Mesenchymal stem cell (in vitro differentiated cells and primary cell): ENCODE data around the gene PITPNC1.

Experiments
- DNase-seq: peaks from one replicate; pipeline ENCODE4 v3.0.0-alpha.2; 2013
- H2AFZ ChIP-seq: one replicate; pipeline ENCODE4 v1.6.1; 2013; ENCODE audit warnings: low read depth, mild to moderate bottlenecking, control low read depth, inconsistent platforms, low read length, moderate library complexity
- H2AK5ac ChIP-seq: 2 replicates; pipeline ENCODE4 v1.6.1; 2013; ENCODE audit warnings: low read length, moderate library complexity, mild to moderate bottlenecking, inconsistent platforms; ENCODE audit not compliant: severe bottlenecking
- H2BK120ac ChIP-seq: one replicate; pipeline ENCODE4 v1.6.1; 2013; ENCODE audit warnings: low read depth, mild to moderate bottlenecking, inconsistent platforms, low read length, moderate library complexity
- H2BK12ac ChIP-seq, 2 experiments: one replicate each; pipeline ENCODE4 v1.6.1; 2013; ENCODE audit warnings: inconsistent platforms in 2 of 2, low read length in 2 of 2, mild to moderate bottlenecking in 2 of 2, moderate library complexity in 2 of 2, control low read depth in 1 of 2
- H2BK15ac ChIP-seq: one replicate; pipeline ENCODE4 v1.6.1; 2013; ENCODE audit warnings: mild to moderate bottlenecking, low read depth, inconsistent platforms; ENCODE audit not compliant: poor library complexity, severe bottlenecking
- H2BK5ac ChIP-seq: 2 replicates; pipeline ENCODE4 v1.6.1; 2013; ENCODE audit warnings: low read depth, mild to moderate bottlenecking, low read length, control low read depth, inconsistent platforms; ENCODE audit not compliant: poor library complexity, severe bottlenecking
- H3K14ac ChIP-seq, 2 experiments: one replicate each; pipeline ENCODE4 v1.6.1; 2013; ENCODE audit warnings: inconsistent platforms in 2 of 2, low read length in 2 of 2, control low read depth in 1 of 2, mild to moderate bottlenecking in 1 of 2, moderate library complexity in 1 of 2
- H3K18ac ChIP-seq, 2 experiments: one replicate each; pipeline ENCODE4 v1.6.1; 2013; ENCODE audit warnings: inconsistent platforms in 2 of 2, low read length in 2 of 2, control low read depth in 1 of 2, low read depth in 1 of 2, mild to moderate bottlenecking in 1 of 2
- H3K23ac ChIP-seq, 2 experiments: one replicate each; pipeline ENCODE4 v1.6.1; 2013; ENCODE audit warnings: inconsistent platforms in 2 of 2, low read length in 2 of 2, mild to moderate bottlenecking in 2 of 2, moderate library complexity in 2 of 2, control low read depth in 1 of 2
- H3K27ac ChIP-seq: 2 replicates; pipeline ENCODE4 v1.5.1; 2013; ENCODE audit warnings: mild to moderate bottlenecking, moderate library complexity, low read length, control low read depth, inconsistent platforms; ENCODE audit not compliant: poor library complexity, severe bottlenecking
- H3K27me3 ChIP-seq, 2 experiments: 2 replicates each; pipeline versions ENCODE4 v1.6.1 to v1.7.0; 2013; ENCODE audit warnings: low read length in 2 of 2, mild to moderate bottlenecking in 2 of 2, moderate library complexity in 2 of 2, control low read depth in 1 of 2, inconsistent platforms in 1 of 2; ENCODE audit not compliant: control insufficient read depth in 1 of 2, insufficient read depth in 1 of 2
- H3K36me3 ChIP-seq, 2 experiments: 2 replicates each; pipeline versions ENCODE4 v1.6.1 to v1.7.0; 2013; ENCODE audit warnings: low read length in 2 of 2, control low read depth in 1 of 2, inconsistent platforms in 1 of 2, low read depth in 1 of 2, mild to moderate bottlenecking in 1 of 2; ENCODE audit not compliant: insufficient read depth in 2 of 2, control insufficient read depth in 1 of 2
- H3K4ac ChIP-seq, 2 experiments: one replicate each; pipeline ENCODE4 v1.6.1; 2013; ENCODE audit warnings: inconsistent platforms in 2 of 2, low read length in 2 of 2, mild to moderate bottlenecking in 2 of 2, moderate library complexity in 2 of 2, control low read depth in 1 of 2, low read depth in 1 of 2
- H3K4me1 ChIP-seq: 2 replicates; pipeline ENCODE4 v1.6.1; 2013; ENCODE audit warnings: low read depth, low read length, control low read depth; ENCODE audit not compliant: control insufficient read depth, insufficient read depth
- H3K4me2 ChIP-seq: 2 replicates; pipeline ENCODE4 v1.6.1; 2013; ENCODE audit warnings: low read length, mild to moderate bottlenecking, inconsistent platforms; ENCODE audit not compliant: poor library complexity, severe bottlenecking
- H3K4me3 ChIP-seq, 2 experiments: 2 replicates each; pipeline versions ENCODE4 v1.5.1 to v1.7.0; 2013; ENCODE audit warnings: low read length in 2 of 2, mild to moderate bottlenecking in 2 of 2, control low read depth in 1 of 2, low read depth in 1 of 2; ENCODE audit not compliant: insufficient read depth in 1 of 2
- H3K79me1 ChIP-seq: replicated peaks from 2 replicates; pipeline ENCODE4 v1.6.1; 2013; ENCODE audit warnings: mild to moderate bottlenecking, control low read depth, low read length, inconsistent platforms; ENCODE audit not compliant: poor library complexity, severe bottlenecking
- H3K9ac ChIP-seq: 2 replicates; pipeline ENCODE4 v1.7.0; 2013; ENCODE audit warnings: mild to moderate bottlenecking, low read length, moderate library complexity
- H3K9me3 ChIP-seq: 2 replicates; pipeline ENCODE4 v1.7.0; 2013; ENCODE audit warnings: mild to moderate bottlenecking, low read length; ENCODE audit not compliant: control insufficient read depth
- H4K8ac ChIP-seq: one replicate; pipeline ENCODE4 v1.6.1; 2013; ENCODE audit warnings: inconsistent platforms, mild to moderate bottlenecking, low read length, moderate library complexity
- H4K91ac ChIP-seq: one replicate; pipeline ENCODE4 v1.6.1; 2013; ENCODE audit warnings: mild to moderate bottlenecking, low read length, inconsistent platforms
- WGBS: methylation state at CpG from one replicate; pipeline ENCODE4 v1.1.7; 2013; ENCODE audit warnings: mixed read lengths; 5-methylcytosine and 5-hydroxymethylcytosine counted together

PITPNC1 gene

GRCh38 chr17:67601897-67602296, 224.8 kb downstream of the PITPNC1 start:
- Histone ChIP-seq H4K8ac (no peak overlapping the region), H3K4me3 (no peak overlapping the region), H2BK15ac (no peak overlapping the region), H2BK5ac (no peak overlapping the region), H3K27ac (no peak overlapping the region), H3K4me1 (peaks cover 3% of the 10 kb centered on the region), H2AFZ (no peak overlapping the region), H4K91ac (no peak overlapping the region), H3K36me3 (no peaks in the 10 kb centered on the region), H2BK12ac (no peak overlapping the region), H3K23ac (no peak overlapping the region), H3K9me3 (no peaks in the 10 kb centered on the region), H2AK5ac (no peak overlapping the region), H3K9ac (no peak overlapping the region), H3K4me2 (no peak overlapping the region), H2BK120ac (no peak overlapping the region), H3K27me3 (no peaks in the 10 kb centered on the region), H3K14ac (no peak overlapping the region), H3K18ac (no peak overlapping the region), H3K79me1 (peaks cover 1% of the 10 kb centered on the region), H3K4ac (no peak overlapping the region)
- 66% methylated on average over 4 of the region's 4 CpGs for WGBS
- DNase-seq: peak; percentile 23

DNA sequence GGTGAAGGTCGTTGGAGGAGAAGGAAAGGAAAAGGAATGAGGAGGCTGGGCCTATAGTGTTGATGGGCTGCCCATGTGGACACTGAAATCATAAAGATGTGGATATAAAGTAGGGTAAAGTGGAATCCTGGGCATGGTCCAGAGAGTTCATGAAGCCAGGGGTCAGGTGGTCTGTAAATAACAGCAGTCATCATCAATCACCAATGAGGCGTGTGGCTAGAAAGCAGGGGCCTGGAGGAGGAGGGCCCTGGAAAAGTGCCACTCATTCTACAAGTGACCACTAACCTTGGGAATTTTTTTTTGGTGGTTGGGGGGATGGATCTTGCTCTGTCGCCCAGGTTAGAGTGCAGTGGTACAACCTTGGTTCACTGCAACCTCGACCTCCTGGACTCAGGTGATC, 225.4 kb downstream of the PITPNC1 start:
- Histone ChIP-seq H3K4me1 (peaks cover 3% of the 10 kb centered on the region), H2BK5ac (no peak overlapping the region), H3K23ac (no peak overlapping the region), H3K36me3 (no peaks in the 10 kb centered on the region), H2BK120ac (no peak overlapping the region), H3K27ac (no peak overlapping the region), H3K27me3 (no peaks in the 10 kb centered on the region), H3K18ac (no peak overlapping the region), H2AK5ac (peak overlapping the region; percentile 31), H3K14ac (no peak overlapping the region), H3K9me3 (no peaks in the 10 kb centered on the region), H2BK12ac (no peak overlapping the region), H3K4me2 (no peak overlapping the region), H3K4me3 (no peak overlapping the region), H2BK15ac (no peak overlapping the region), H2AFZ (no peak overlapping the region), H3K4ac (no peak overlapping the region), H4K91ac (no peak overlapping the region), H3K9ac (no peak overlapping the region), H3K79me1 (peaks cover 1% of the 10 kb centered on the region), H4K8ac (no peak overlapping the region)
- DNase-seq: no peak
- 36% methylated on average over 1 of the region's 4 CpGs for WGBS

DNA sequence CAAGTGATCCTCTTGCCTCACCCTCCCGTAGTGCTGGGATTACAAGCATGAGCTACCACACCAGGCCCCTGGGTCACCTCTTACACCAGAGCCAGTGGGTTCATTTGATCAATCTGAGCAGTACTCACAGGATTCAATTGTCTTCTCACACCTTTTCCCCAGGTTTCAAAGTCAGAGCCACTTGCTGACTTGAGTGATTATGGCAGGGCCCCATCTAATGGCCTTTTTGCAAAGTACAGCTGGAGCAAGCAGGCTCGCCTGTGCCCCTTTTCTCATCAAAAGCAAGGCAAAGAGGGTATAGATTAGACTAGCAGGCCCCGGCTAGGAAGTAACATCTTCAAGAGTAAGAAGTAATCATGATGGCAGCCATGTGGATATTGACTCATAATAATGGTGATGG, 225.9 kb downstream of the PITPNC1 start:
- Histone ChIP-seq H3K23ac (no peak overlapping the region), H2BK15ac (no peak overlapping the region)
- WGBS: 63% methylated on average over 3 of the region's 3 CpGs

GRCh38 chr17:67605256-67605912, 228.3 kb downstream of the PITPNC1 start:
- Histone ChIP-seq H2BK120ac (no peak overlapping the region), H3K36me3 (no peaks in the 10 kb centered on the region), H3K23ac (no peak overlapping the region), H3K27ac (no peak overlapping the region), H3K18ac (no peak overlapping the region), H3K79me1 (peaks cover 1% of the 10 kb centered on the region), H3K4me1 (peaks cover 3% of the 10 kb centered on the region), H3K27me3 (no peaks in the 10 kb centered on the region), H2AK5ac (no peak overlapping the region), H3K14ac (no peak overlapping the region), H2BK12ac (no peak overlapping the region), H3K4me3 (peak overlapping the region in 1 of 2 experiments; percentile 48), H2BK15ac (no peak overlapping the region), H3K9me3 (no peaks in the 10 kb centered on the region), H3K9ac (no peak overlapping the region), H4K91ac (no peak overlapping the region), H3K4me2 (no peak overlapping the region), H3K4ac (no peak overlapping the region), H2AFZ (no peak overlapping the region), H4K8ac (no peak overlapping the region), H2BK5ac (no peak overlapping the region)
- DNase-seq: no peak
- WGBS: 93% methylated on average over 16 of the region's 17 CpGs

More for the DNA sequence above, 225.9 kb downstream of the PITPNC1 start:
- Histone ChIP-seq H4K91ac (no peak overlapping the region), H3K4ac (no peak overlapping the region), H3K4me2 (no peak overlapping the region), H2AK5ac (no peak overlapping the region), H3K18ac (no peak overlapping the region), H3K27me3 (no peaks in the 10 kb centered on the region), H3K9ac (no peak overlapping the region), H2BK5ac (no peak overlapping the region), H3K9me3 (no peaks in the 10 kb centered on the region), H2AFZ (no peak overlapping the region), H3K36me3 (no peaks in the 10 kb centered on the region), H3K79me1 (peaks cover 1% of the 10 kb centered on the region), H2BK120ac (no peak overlapping the region), H2BK12ac (no peak overlapping the region), H3K27ac (no peak overlapping the region), H4K8ac (no peak overlapping the region), H3K4me3 (no peak overlapping the region), H3K4me1 (peaks cover 3% of the 10 kb centered on the region), H3K14ac (no peak overlapping the region)
- DNase-seq: peak; percentile 59
